Esophagus squamous epithelium (tissue), 4 donors: ENCODE results near the gene TERF2IP.

Experiments used
- POLR2A ChIP-seq, 4 donors: fragments of 450-650 bp; IDR thresholded peaks; one replicate each; pipeline ENCODE4 v1.6.1; 2017; ENCODE audit warnings: antibody characterized with exemption in 4 of 4, mild to moderate bottlenecking in 4 of 4, moderate library complexity in 3 of 4
- TF ChIP-seq, protein P1 (sequence below), 6 experiments: fragments of 450-650 bp in 4 of 6; fragments of 200-600 bp in 2 of 6; sonication (generic) in 2 of 6; IDR thresholded peaks; one replicate each; pipeline ENCODE4 v1.5.1; 2016 to 2019; ENCODE audit warnings: antibody characterized with exemption in 6 of 6, mild to moderate bottlenecking in 4 of 6, moderate library complexity in 4 of 6

DNA sequence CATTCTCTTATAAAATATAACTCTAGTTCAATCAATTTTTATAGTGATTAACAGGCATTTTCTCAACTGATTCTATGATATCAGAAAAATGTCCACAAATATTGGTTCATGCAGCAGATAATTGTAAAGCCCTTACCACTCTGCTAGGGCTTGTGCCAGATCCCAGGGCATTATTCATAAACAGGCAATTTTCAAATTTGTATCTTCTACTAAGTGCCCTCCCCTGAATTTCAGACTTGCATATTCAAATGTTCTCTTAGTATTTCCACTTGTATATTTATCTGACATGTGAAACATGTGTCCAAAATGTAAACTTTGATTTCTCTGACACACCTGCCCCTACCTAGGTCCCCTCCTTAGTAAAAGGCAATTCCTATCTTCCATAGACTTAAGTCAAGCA, 19.9 kb downstream of the TERF2IP start:
- TF ChIP-seq, protein P1, sequence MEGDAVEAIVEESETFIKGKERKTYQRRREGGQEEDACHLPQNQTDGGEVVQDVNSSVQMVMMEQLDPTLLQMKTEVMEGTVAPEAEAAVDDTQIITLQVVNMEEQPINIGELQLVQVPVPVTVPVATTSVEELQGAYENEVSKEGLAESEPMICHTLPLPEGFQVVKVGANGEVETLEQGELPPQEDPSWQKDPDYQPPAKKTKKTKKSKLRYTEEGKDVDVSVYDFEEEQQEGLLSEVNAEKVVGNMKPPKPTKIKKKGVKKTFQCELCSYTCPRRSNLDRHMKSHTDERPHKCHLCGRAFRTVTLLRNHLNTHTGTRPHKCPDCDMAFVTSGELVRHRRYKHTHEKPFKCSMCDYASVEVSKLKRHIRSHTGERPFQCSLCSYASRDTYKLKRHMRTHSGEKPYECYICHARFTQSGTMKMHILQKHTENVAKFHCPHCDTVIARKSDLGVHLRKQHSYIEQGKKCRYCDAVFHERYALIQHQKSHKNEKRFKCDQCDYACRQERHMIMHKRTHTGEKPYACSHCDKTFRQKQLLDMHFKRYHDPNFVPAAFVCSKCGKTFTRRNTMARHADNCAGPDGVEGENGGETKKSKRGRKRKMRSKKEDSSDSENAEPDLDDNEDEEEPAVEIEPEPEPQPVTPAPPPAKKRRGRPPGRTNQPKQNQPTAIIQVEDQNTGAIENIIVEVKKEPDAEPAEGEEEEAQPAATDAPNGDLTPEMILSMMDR (IDR thresholded peaks at IDR 0.05), result no peak
- TF ChIP-seq POLR2A (IDR thresholded peaks at IDR 0.05), result no peak
